Fibroblast of mammary gland (primary cell): ENCODE results near the gene ACTL10.

ENCODE experiments used
- DNase-seq: peaks from one replicate; pipeline ENCODE4 v3.0.0-alpha.2; 2010; ENCODE audit warnings: low read depth
- H3K4me3 ChIP-seq: 2 replicates; pipeline ENCODE4 v1.5.1; 2011; ENCODE audit warnings: low read depth, mild to moderate bottlenecking, low read length, moderate library complexity; ENCODE audit not compliant: control insufficient read depth
- CTCF ChIP-seq: conservative IDR thresholded peaks from 2 replicates; pipeline ENCODE4 v1.5.1; 2011; ENCODE audit warnings: low read depth, low read length, inconsistent platforms; ENCODE audit not compliant: control insufficient read depth, insufficient read depth

Gene ACTL10

GRCh38 chr20:33658929-33659328, 7.8 kb upstream of the ACTL10 start:
- no peak for DNase-seq
- no peak overlapping the region for H3K4me3 ChIP-seq
- no peak for TF ChIP-seq CTCF

GRCh38 chr20:33659341-33660034, 7.3 kb upstream of the ACTL10 start:
- DNase-seq, result no peak

GRCh38 chr20:33660035-33660684, 6.6 kb upstream of the ACTL10 start:
- TF ChIP-seq CTCF, result no peak
- H3K4me3 ChIP-seq, result no peak overlapping the region
- no peak for DNase-seq

More at GRCh38 chr20:33659341-33660034, 7.3 kb upstream of the ACTL10 start:
- TF ChIP-seq CTCF, result no peak
- no peak overlapping the region for H3K4me3 ChIP-seq

- DNase-seq, result no peak
- TF ChIP-seq CTCF, result no peak
- no peak overlapping the region for H3K4me3 ChIP-seq
Measured at GRCh38 chr20:33660685-33661058, 6.1 kb upstream of the ACTL10 start.

- peak within 1 kb of the TSS; percentile 69 for H3K4me3 ChIP-seq
- no peak for TF ChIP-seq CTCF
- DNase-seq, result no peak
Measured at GRCh38 chr20:33662172-33662571, 4.6 kb upstream of the ACTL10 start, which contains the start of gene C20orf144. TSS of gene C20orf144 (plus strand) at chr20:33662327. CDS start at chr20:33662346, 19 bp downstream.

- DNase-seq, result peak; percentile 48
- TF ChIP-seq CTCF, result no peak
- H3K4me3 ChIP-seq, result peak overlapping the region; percentile 69
Measured at GRCh38 chr20:33663161-33664084, 3.3 kb upstream of the ACTL10 start.
